ENCODE data around the gene SPDYE5. TPM values are rescaled to one million over a fixed set of nuclear protein-coding genes. Genes with fewer than 3 reads are reported as not detected.

The SPDYE5 gene
- not detected in 5 replicates for total RNA-seq (2022; extraction: Qiagen RNA extraction)

DNA sequence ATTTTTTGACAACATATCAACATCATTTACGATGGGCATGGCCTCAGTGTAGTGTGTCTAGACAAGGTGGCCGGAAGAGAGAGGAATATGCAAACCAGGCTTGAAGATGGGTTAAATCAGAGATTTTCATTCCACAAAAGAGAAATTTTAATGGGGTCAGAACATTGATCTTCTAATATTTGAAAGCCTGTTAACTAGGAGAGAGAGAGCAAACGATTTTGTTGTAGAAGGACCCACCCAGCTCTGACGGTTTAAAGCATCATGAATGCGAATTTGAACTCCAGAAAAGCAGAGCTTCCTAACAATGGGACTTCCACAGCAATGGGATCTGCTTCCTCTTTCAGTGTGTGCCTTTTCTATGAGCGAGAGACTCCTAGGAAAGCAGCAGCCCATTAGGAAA, at the start of gene SPDYE5:
Gene SPDYE5, plus strand, starts transcription at position 301 of the 400 bp plus-strand sequence. CDS start 1,728 bp downstream, outside the sequence.

DNA sequence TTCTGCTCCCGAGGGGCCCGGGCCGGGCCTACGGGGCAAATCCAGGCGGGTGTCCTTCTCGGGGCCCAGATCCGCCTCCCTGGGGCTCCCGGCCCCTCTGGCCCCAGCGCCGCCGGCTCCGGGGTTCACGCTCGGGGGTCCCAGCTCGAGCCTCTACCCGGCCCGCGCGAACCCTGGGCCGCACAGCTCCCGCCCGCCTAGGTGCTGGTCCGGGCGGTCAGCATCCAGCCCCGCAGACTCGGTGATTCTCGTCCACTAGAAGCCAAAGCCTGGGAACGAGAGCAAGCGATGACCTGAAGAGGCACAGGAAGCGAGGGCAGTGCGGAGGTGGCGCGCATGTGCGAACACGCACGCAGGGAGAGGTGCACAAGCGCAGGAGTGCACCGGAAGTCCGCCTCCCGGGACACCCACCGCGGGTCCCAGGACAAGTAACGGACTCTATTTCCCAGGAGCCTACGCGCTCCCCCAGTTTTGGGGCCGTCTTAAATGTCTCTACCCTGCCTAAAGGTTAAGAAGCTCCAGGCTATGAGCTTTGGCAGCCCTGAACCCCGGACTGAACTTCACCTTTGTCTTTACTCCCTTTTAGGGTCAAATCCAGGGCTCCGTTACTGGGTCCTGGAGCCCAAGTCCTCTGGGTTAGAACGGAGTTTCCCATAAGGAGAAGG, 6.0 kb upstream of the SPDYE5 start, which contains the start of gene POM121C:
Gene POM121C, minus strand, starts transcription at position 321 of the 665 bp plus-strand sequence. CDS start 44,803 bp downstream, outside the sequence.

Other genes starting within 250 kb of the SPDYE5 start
- 1.2 to 2.1 TPM (median 1.8 TPM) in 5 replicates for gene TRIM73, start 96.7 kb upstream of the SPDYE5 start, total RNA-seq (2022; extraction: Qiagen RNA extraction)
- 35.3 to 40.4 TPM (median 37.7 TPM) in 5 replicates for gene POM121C, start 6.0 kb upstream of the SPDYE5 start, total RNA-seq (2022; extraction: Qiagen RNA extraction)
- 16.9 to 28.0 TPM (median 23.1 TPM) in 5 replicates for gene HIP1, start 246.6 kb downstream of the SPDYE5 start, total RNA-seq (2022; extraction: Qiagen RNA extraction)